RPMI8226 (cell line): Measurements from ENCODE around the gene DEAF1.
"Not testable (repeated sequence)": the region's sequence is repeated elsewhere in the genome, so short reads cannot be mapped to it uniquely, and the experiment has no call there.

Source experiments
- DNase-seq: peaks from one replicate; pipeline ENCODE4 v3.0.0-alpha.2; 2015

Gene DEAF1

GRCh38 chr11:674406-674805, 20.6 kb downstream of the DEAF1 start:
- DNase-seq = no peak

DNA sequence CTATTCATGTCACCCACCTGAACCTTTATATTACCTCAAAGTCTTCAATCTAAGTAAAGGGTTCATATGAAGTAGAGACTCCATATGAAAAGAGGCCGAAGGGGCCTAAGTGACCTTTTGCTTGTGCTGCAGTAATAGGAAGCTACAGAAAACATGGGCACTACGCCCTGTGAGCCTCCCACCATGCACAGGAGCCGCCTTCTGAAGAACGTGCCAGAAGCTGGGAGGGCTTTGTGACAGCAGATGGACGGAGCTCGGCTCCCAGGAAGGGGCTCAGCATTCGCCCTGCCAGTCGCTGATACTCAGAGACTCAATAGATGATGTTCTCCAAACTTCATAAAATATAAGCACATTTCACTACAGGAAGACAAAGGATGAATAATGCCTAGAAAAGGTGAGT, 21.2 kb downstream of the DEAF1 start:
- DNase-seq = no peak

DNA sequence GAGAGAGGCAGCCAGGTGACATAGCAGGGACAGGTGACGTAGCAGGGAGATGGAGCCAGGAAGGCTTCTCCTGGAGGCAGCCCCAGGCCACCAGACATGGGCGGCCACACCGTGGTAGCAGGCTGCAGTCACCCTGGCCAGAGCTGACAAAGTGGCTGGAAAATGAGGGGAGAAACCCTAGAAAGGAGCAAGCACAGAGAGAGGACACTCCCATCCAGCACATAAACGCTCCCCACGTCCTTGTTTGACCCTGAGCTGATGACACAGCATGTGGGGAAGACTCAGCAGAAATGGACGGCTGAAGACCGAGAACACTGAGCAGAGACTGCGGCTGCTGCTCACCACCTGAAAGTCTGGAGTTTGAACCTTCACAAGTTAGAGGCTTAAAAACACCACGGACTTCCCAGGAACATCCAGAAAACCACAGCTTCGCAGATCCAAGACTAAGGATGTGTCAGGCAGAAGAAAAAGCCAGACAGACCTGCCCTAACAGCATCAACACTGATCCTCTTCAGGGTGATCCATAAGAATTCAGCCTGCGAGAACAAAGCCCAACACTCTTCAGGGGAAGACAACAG, 29.2 kb downstream of the DEAF1 start:
- DNase-seq = peak; percentile 43

- DNase-seq = no peak
These were observed 29.8 kb downstream of the DEAF1 start for GRCh38 chr11:665062-665703.

DNA sequence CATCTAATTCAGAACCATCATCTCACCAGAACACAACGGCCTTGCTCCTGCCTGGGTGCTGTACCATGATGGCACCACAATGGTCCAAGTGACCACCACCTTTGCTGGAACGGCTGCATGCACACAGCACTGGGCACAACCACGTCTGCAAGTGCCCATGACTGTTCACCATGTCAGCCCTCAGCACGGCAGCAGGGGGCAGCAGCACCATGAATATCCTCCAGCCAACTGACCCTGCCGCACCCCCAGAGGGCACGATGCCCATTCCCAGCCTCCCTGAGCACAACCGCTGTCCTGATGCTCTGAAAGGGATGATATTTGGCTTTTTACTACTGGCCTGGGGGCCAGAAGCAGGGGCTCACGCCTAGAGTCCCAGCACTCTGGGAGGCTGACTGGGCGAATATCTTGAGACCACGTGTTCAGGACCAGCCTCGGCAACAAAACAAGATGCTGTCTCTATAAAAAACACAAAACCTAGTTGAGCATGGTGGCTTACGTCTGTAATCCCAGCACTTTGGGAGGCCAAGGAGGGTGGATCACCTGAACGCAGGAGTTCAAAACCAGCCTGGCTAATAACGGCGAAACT, 32.2 kb downstream of the DEAF1 start:
- peak; percentile 41 for DNase-seq

DNA sequence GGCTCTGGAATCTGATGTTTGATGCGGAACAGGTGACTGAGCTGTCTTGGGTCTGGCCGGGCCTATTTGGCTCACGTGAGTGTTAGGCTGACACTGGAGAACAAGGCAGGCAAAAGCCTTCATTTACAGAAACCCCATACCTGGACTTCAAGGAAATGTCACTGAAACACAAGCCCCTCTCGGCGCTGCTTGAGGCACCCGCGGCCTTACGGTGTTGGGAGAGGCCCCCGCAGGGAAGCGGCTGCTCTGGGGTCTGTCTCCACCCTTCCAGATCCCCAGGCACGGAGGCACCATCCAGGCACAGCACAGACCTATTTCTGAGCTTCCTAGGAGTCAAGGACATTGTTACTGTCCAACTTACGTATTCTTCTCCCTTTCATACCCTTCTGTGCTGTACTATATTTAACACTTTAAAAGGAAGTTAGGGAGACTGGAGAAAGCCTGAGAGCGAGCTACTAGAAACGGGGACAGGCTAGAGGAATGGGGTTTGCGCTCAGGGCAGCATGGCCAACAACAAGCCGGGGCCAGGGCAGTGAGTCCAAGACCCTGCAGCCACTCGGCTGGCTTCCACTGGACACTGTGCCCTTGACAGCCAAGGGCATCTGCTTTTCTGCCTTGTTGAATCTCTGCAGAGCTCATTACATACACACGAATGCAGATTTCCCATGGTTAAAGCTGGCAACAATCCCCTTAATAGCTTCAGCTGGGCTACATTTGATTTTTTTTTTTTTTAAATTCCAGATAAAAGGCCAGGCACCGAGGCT, 34.2 kb downstream of the DEAF1 start:
- no peak for DNase-seq

DNA sequence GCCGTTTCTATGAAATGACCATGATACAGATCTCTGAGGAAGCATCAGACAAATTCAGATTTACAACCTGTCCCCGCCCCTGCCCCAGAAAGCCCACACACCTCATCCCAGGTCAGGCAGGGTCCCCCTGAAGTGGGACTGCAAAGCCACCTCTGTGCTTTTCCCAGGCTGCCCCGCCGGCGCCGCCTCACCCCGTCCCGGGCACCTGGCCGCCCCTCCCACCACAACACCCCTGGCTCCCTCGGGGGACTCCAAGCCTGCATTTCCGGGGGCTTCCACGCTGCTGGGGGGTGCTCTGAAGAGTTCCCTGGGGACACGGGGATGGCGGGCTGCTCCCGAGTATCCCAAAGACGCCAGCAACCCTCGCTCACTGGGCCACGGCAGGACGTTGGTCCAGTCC, 34.7 kb downstream of the DEAF1 start:
- DNase-seq = no peak

DNA sequence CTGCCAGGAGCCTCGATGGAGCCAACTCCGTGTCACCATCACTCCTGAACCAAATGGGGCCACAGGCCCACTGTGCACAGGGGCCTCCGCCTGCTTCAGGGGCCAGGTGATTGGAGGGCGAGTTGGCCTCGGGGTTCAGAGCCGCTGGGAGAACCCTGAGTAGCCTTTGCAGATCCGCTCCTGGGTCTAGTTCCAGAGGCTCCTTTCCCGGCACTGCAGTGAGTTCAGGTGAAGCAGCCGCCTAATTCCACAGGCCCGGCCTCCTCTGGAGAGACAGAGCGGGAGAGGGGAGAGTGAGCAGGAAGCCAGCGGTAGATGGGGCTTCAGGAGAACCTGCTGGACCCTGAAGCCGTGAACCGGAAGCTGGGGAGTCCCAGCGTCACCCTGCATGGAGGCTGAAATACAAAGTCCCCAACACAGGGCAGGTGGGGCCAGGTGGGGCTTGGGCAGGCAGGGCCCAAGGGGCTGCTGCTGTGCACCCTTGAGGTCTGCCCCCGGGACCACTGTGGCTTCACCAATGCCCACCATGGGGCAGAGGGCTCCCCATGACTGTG, 35.4 kb downstream of the DEAF1 start:
- DNase-seq = no peak

GRCh38 chr11:657691-658126, 37.3 kb downstream of the DEAF1 start:
- no peak for DNase-seq

DNA sequence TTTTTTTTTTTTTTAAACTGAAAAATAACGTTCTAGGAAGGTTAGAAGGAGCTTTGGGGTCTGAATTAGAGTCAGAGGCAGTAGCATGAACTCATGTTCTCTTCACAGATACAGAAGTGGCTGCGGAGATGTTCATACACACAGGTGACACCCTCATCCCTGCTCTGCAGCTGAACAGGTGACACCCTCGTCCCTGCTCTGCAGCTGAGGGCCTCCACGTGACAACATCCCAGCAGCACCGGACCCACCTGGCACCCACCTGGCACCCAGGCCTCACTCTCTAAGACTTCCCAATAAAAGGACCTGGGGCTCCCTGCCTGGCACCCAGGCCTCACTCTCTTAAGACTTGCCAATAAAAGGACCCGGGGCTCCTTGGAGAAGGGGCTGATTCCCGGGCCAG, 38.2 kb downstream of the DEAF1 start:
- no peak for DNase-seq

GRCh38 chr11:656426-656825, 38.6 kb downstream of the DEAF1 start:
- no peak for DNase-seq

- no peak for DNase-seq
These were observed 39.8 kb downstream of the DEAF1 start for GRCh38 chr11:655036-655726.

DNA sequence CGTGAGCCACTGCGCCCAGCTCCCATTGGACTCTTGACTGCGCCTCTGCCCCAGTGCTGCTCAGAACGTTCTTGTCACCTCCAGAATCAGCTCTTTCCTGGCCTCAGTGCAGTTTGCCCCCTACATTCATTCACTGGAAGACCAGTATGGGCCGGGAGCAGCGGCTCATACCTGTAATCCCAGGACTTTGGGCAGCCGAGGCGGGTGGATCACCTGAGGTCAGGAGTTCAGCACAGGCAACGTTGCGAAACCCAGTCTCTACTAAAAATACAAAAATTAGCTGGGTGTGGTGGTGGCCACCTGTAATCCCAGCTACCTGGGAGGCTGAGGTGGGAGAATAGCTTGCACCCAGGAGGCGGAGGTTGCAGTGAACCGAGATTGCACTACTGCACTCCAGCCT, 40.6 kb downstream of the DEAF1 start:
- not testable (repeated sequence) for DNase-seq

GRCh38 chr11:653837-654236, 41.2 kb downstream of the DEAF1 start:
- no peak for DNase-seq

- DNase-seq = not testable (repeated sequence)
These were observed 41.9 kb downstream of the DEAF1 start for GRCh38 chr11:653136-653535.

GRCh38 chr11:650482-650881, 44.5 kb downstream of the DEAF1 start:
- DNase-seq = no peak

- not testable (repeated sequence) for DNase-seq
These were observed 47.3 kb downstream of the DEAF1 start for GRCh38 chr11:647672-648158.

DNA sequence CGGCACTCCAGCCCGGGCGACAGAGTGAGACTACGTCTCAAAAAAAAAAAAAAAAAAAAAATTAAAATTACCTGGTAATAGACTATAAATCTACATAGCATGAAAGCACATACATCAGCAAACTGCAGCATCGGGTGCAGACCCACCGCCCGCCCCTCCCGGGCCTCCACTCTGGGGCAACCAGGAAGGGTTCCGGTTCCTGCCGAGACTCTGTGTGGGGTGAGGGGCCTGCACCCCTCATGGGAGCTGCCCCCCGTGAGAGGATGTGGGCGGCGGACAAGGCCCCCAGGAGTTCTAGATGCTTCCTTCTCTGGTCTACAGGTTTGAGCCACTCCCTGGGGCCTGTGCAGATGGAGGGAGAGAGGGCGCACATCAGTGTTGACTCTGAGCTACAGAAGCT, 48.8 kb downstream of the DEAF1 start:
- no peak for DNase-seq

DNA sequence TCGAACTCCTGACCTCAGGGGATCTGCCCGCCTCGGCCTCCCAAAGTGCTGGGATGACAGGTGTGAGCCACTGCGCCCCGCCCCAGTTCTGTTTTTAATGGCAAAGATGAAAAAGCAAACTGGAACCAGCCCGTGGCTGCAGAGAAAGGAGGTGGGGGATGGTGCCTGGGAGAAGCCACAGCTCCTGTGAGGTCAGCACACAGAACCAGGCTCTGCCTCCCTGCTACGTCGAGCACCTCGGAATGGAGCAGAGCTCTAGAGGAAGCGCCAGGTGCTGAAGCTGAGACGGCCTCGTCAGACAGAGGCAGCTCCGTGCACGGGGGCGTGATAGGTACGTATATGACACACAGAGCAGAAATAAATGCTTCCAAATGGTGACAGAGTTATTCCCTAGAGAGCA, 49.5 kb downstream of the DEAF1 start:
- DNase-seq = no peak

DNA sequence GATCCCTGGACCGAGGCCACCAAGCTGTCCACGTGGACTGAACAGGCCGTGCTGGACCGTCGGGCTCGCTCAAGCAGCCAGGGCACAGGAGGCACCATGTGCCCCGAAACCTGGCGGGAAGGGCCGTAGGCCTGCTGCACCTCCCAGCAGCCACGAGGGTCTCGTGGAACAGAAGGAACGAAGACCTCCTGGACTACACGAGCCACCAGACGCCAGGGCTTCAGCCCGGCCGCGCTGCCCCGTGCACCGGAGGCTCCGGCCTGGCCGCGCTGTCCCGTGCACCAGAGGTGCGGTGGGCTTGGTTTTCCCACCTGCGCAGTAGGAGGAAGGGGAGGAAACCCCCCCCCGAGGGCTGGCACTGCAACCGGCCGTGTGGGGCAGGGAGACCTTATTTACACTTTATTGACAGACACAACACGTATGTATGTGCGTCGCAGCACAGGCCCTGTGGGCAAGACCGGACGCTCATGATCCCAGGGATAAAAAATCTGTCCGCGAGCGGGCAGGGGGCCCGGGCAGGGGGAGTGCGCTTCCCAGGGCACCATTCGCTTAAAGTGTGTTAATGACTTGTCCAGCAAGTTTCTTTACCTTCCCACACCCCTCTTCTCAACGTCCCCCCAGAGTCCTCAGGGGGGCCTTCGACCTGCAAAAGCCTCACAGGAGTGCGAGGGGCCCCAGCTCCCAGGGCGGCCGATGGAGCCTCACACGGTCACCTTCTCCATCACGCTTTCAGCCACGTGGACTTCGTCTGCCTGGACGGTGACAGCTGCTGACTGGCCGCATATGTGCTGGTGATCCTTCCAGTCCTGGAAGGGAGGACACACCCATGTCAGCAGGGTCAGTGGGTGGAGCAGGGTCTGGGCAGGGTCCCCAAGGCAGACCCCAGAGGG, 50.9 kb downstream of the DEAF1 start:
- DNase-seq = no peak

GRCh38 chr11:643366-643765, 51.7 kb downstream of the DEAF1 start:
- DNase-seq = peak; percentile 25
